ENCODE results near the gene IRGQ.

- no peak for TF ChIP-seq ZNF274 (IDR thresholded peaks at IDR 0.05; ENCODE audit: low read depth, low read length)
- no peak for TF ChIP-seq YY1 (IDR thresholded peaks at IDR 0.05; ENCODE audit: insufficient read depth, insufficient read length)
- no peak for TF ChIP-seq SUZ12 (IDR thresholded peaks at IDR 0.05; ENCODE audit: extremely low read depth, insufficient read depth, insufficient read length)
Measured at GRCh38 chr19:43575156-43575950, 20.6 kb downstream of the IRGQ start, which contains the start of the genes PINLYP and XRCC1.

All from NT2/D1 (cell line).